ENCODE results near the gene PTPN6.

PTPN6 gene

DNA sequence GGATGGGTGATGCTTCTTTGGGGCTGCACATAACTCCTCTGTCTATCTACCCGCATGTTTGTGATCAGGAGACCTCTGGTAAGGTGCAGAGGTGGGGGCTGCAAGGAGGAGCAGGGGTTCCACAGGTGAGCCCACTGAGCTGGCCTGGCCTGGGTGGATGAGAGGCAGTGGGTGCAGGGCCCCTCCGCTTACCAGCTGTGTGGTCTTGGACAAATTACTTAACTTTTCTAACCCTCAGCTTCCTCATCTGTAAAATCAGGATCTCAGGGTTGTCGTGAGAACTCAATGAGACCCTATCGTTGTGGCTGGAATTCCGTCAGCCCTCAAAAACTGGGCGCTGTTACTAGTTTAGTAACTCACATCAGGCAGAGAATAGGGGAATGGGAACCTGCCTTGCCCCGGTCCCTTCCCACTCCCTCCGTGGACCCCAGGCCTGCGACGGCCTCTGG, 7.5 kb downstream of the PTPN6 start:
- Histone ChIP-seq H3K9ac (ENCODE audit: low read depth, low read length, poor library complexity, severe bottlenecking) (peak overlapping the region; percentile 97), H3F3A (ENCODE audit: low read depth) (no peaks in the 10 kb centered on the region), H4K20me1 (ENCODE audit: insufficient read depth, low read length, poor library complexity, severe bottlenecking) (no peaks in the 10 kb centered on the region), H3K9me2 (replicated peaks; ENCODE audit: low read depth, low read length) (no peaks in the 10 kb centered on the region), H3K36me3 (ENCODE audit: insufficient read depth, low read length) (0 out of 2 replicates have a peak, but pooled peaks cover 3% of the 10 kb centered on the region), H3K9me3 (ENCODE audit: insufficient read depth, low read depth, low read length) (no peaks in the 10 kb centered on the region), H2AFZ (ENCODE audit: low read length) (no peak overlapping the region), H3K79me2 (ENCODE audit: insufficient read depth, low read length) (peaks cover 65% of the 10 kb centered on the region), H3K4me1 (ENCODE audit: insufficient read depth, low read length, poor library complexity, severe bottlenecking) (peaks cover 83% of the 10 kb centered on the region), H3K4me2 (ENCODE audit: low read depth, low read length, poor library complexity, severe bottlenecking) (peak overlapping the region; percentile 97), H3K27me3 (ENCODE audit: insufficient read depth, low read length, poor library complexity, severe bottlenecking) (no peaks in the 10 kb centered on the region), H3K4me3 (ENCODE audit: low read length, poor library complexity, severe bottlenecking) (peak overlapping the region; percentile 67)
- TF ChIP-seq EZH2phosphoT487 (IDR thresholded peaks at IDR 0.05; ENCODE audit: borderline replicate concordance): no peak
- TF ChIP-seq, protein P1, sequence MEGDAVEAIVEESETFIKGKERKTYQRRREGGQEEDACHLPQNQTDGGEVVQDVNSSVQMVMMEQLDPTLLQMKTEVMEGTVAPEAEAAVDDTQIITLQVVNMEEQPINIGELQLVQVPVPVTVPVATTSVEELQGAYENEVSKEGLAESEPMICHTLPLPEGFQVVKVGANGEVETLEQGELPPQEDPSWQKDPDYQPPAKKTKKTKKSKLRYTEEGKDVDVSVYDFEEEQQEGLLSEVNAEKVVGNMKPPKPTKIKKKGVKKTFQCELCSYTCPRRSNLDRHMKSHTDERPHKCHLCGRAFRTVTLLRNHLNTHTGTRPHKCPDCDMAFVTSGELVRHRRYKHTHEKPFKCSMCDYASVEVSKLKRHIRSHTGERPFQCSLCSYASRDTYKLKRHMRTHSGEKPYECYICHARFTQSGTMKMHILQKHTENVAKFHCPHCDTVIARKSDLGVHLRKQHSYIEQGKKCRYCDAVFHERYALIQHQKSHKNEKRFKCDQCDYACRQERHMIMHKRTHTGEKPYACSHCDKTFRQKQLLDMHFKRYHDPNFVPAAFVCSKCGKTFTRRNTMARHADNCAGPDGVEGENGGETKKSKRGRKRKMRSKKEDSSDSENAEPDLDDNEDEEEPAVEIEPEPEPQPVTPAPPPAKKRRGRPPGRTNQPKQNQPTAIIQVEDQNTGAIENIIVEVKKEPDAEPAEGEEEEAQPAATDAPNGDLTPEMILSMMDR (conservative IDR thresholded peaks at IDR 0.05; ENCODE audit: low read length): no peak

DNA sequence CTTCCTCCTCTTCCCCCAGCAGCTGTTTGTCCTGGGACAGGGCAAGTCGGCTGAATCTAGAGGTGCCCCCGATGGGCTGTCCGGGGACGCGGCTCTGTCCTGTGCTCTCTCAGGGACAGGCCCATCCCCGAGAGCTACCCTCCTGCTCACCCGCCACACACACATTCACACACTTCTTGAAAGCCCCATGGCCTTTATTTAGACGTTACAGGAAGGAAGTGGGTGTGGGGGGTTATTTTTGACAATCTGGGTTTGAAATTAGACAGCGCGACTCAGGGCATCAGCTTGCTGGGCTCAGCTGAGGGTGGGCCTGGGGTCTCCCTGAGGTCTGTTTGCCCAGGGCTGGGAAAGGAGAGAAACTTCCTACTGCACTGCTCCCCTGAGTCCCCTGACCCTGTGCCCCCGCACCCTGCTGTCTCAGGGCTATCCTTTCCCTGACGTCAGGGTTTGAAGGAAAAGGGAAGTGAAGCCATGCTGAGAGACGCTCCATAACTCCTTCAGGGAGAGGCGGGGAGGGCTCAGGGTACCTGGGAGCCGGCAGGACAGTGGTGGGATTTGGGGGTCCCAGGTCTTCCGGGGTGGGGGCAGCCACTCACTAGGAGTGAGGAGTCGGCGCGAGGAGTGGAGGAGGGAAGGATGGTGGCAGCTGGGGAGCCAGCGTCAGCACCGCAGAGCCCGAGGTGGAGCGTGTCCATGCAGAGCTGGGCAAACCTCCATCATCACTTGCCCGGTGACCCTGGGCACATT, 8.1 kb downstream of the PTPN6 start:
- peaks cover 80% of the 10 kb centered on the region for H3K4me1 ChIP-seq (ENCODE audit: insufficient read depth, low read length, poor library complexity, severe bottlenecking)
- peak overlapping the region; percentile 67 for H3K4me3 ChIP-seq (ENCODE audit: low read length, poor library complexity, severe bottlenecking)
- H4K20me1 ChIP-seq (ENCODE audit: insufficient read depth, low read length, poor library complexity, severe bottlenecking): no peaks in the 10 kb centered on the region
- no peaks in the 10 kb centered on the region for H3K27me3 ChIP-seq (ENCODE audit: insufficient read depth, low read length, poor library complexity, severe bottlenecking)
- no peak overlapping the region for H2AFZ ChIP-seq (ENCODE audit: low read length)
- no peaks in the 10 kb centered on the region for H3K9me3 ChIP-seq (ENCODE audit: insufficient read depth, low read depth, low read length)
- 0 out of 2 replicates have a peak, but pooled peaks cover under 1% of the 10 kb centered on the region for H3F3A ChIP-seq (ENCODE audit: low read depth)
- peak overlapping the region; percentile 97 for H3K9ac ChIP-seq (ENCODE audit: low read depth, low read length, poor library complexity, severe bottlenecking)
- H3K9me2 ChIP-seq (replicated peaks; ENCODE audit: low read depth, low read length): no peaks in the 10 kb centered on the region
- TF ChIP-seq EZH2phosphoT487 (IDR thresholded peaks at IDR 0.05; ENCODE audit: borderline replicate concordance): no peak
- TF ChIP-seq, protein P1 (conservative IDR thresholded peaks at IDR 0.05; ENCODE audit: low read length): no peak
- H3K4me2 ChIP-seq (ENCODE audit: low read depth, low read length, poor library complexity, severe bottlenecking): peak overlapping the region; percentile 97
- 0 out of 2 replicates have a peak, but pooled peaks cover 3% of the 10 kb centered on the region for H3K36me3 ChIP-seq (ENCODE audit: insufficient read depth, low read length)
- peaks cover 60% of the 10 kb centered on the region for H3K79me2 ChIP-seq (ENCODE audit: insufficient read depth, low read length)

DNA sequence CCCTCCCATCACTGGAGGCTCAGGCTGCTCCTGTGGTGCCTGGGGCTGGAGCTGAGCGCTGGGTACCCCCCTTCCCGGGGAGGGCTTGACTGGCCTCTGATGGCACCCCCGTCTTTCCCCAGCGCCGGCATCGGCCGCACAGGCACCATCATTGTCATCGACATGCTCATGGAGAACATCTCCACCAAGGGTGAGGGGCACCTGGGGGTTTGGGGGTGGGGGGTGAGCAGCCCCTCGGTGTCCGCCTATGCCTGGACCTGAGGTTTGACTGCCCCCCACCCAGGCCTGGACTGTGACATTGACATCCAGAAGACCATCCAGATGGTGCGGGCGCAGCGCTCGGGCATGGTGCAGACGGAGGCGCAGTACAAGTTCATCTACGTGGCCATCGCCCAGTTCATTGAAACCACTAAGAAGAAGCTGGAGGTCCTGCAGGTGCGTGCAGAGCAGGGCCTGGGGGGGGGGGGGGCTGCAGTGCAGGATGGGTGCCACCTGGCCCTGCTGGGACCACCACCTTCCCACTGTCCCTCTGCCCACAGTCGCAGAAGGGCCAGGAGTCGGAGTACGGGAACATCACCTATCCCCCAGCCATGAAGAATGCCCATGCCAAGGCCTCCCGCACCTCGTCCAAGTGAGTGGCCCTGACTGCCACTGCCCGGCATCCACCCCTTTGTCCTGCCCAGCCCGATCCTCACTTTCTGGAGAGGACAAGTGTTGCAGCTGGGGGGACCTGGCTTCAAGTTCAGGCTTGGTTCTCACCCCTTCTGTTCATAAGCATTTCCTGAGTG, 8.8 kb downstream of the PTPN6 start:
- H3K4me3 ChIP-seq (ENCODE audit: low read length, poor library complexity, severe bottlenecking): peak overlapping the region; percentile 67
- H3K4me2 ChIP-seq (ENCODE audit: low read depth, low read length, poor library complexity, severe bottlenecking): peak overlapping the region; percentile 97
- H3K79me2 ChIP-seq (ENCODE audit: insufficient read depth, low read length): peaks cover 52% of the 10 kb centered on the region
- no peaks in the 10 kb centered on the region for H3K27me3 ChIP-seq (ENCODE audit: insufficient read depth, low read length, poor library complexity, severe bottlenecking)
- peak overlapping the region; percentile 97 for H3K9ac ChIP-seq (ENCODE audit: low read depth, low read length, poor library complexity, severe bottlenecking)
- no peak overlapping the region for H2AFZ ChIP-seq (ENCODE audit: low read length)
- peaks cover 3% of the 10 kb centered on the region; the same call in 1 of the 2 replicates for H3K36me3 ChIP-seq (ENCODE audit: insufficient read depth, low read length)
- peaks cover 79% of the 10 kb centered on the region for H3K4me1 ChIP-seq (ENCODE audit: insufficient read depth, low read length, poor library complexity, severe bottlenecking)
- no peaks in the 10 kb centered on the region for H3K9me2 ChIP-seq (replicated peaks; ENCODE audit: low read depth, low read length)
- TF ChIP-seq EZH2phosphoT487 (IDR thresholded peaks at IDR 0.05; ENCODE audit: borderline replicate concordance): no peak
- TF ChIP-seq, protein P1 (conservative IDR thresholded peaks at IDR 0.05; ENCODE audit: low read length): no peak
- H3F3A ChIP-seq (ENCODE audit: low read depth): 0 out of 2 replicates have a peak, but pooled peaks cover 3% of the 10 kb centered on the region
- no peaks in the 10 kb centered on the region for H3K9me3 ChIP-seq (ENCODE audit: insufficient read depth, low read depth, low read length)
- no peaks in the 10 kb centered on the region for H4K20me1 ChIP-seq (ENCODE audit: insufficient read depth, low read length, poor library complexity, severe bottlenecking)

All from Loucy (cell line).